Activated CD4-positive, alpha-beta T cell treated with anti-CD3 and anti-CD28 coated beads for 4 hours (primary cell): Measurements from ENCODE around the gene ULK3.
"Not testable (repeated sequence)": the region's sequence is repeated elsewhere in the genome, so short reads cannot be mapped to it uniquely, and the experiment has no call there.

ENCODE experiments used
- DNase-seq, 2 donors: peaks; one replicate each; pipeline ENCODE4 v3.0.0-alpha.2; 2020

ULK3 gene

GRCh38 chr15:74842581-74843444 is at the start of gene ULK3:
TSS of gene ULK3 (minus strand) at chr15:74843156. CDS start at chr15:74843105, 51 bp downstream.
- peak; percentile 90 to 92 for DNase-seq

- no peak for DNase-seq
Measured at GRCh38 chr15:74892313-74892712, 49.4 kb upstream of the ULK3 start.

- DNase-seq: no peak
Measured at GRCh38 chr15:74891469-74891868, 48.5 kb upstream of the ULK3 start.

- DNase-seq: no peak
Measured at GRCh38 chr15:74890665-74890960, 47.7 kb upstream of the ULK3 start.

GRCh38 chr15:74889883-74890664 is 47.1 kb upstream of the ULK3 start, which contains the start of gene MPI:
TSS of gene MPI (plus strand) at chr15:74890042. CDS start at chr15:74890074, 32 bp downstream.
- DNase-seq: peak; percentile 82 to 83

GRCh38 chr15:74889390-74889882 is 46.5 kb upstream of the ULK3 start:
- peak in 1 of 2 donors; percentile 15 for DNase-seq

GRCh38 chr15:74888716-74889115 is 45.8 kb upstream of the ULK3 start:
- no peak for DNase-seq

GRCh38 chr15:74887537-74888193 is 44.7 kb upstream of the ULK3 start:
- not testable (repeated sequence) for DNase-seq

GRCh38 chr15:74885461-74885860 is 42.5 kb upstream of the ULK3 start:
- DNase-seq: no peak

GRCh38 chr15:74884428-74885223 is 41.7 kb upstream of the ULK3 start:
- no peak for DNase-seq

- DNase-seq: no peak
Measured at GRCh38 chr15:74882528-74882927, 39.6 kb upstream of the ULK3 start.

- no peak for DNase-seq
Measured at GRCh38 chr15:74878273-74878672, 35.3 kb upstream of the ULK3 start.

- DNase-seq: no peak
Measured at GRCh38 chr15:74873756-74874424, 30.9 kb upstream of the ULK3 start.

- DNase-seq: peak; percentile 84 to 90
Measured at GRCh38 chr15:74873036-74873755, 30.2 kb upstream of the ULK3 start, which contains the start of gene SCAMP2. TSS of gene SCAMP2 (minus strand) at chr15:74873365. CDS start at chr15:74873255, 110 bp downstream.

- no peak for DNase-seq
Measured at GRCh38 chr15:74872702-74873035, 29.7 kb upstream of the ULK3 start.

GRCh38 chr15:74870436-74871215 is 27.7 kb upstream of the ULK3 start:
- DNase-seq: no peak

- DNase-seq: no peak
Measured at GRCh38 chr15:74869726-74870407, 26.9 kb upstream of the ULK3 start.

- DNase-seq: no peak
Measured at GRCh38 chr15:74869372-74869725, 26.4 kb upstream of the ULK3 start.

GRCh38 chr15:74868059-74868458 is 25.1 kb upstream of the ULK3 start:
- DNase-seq: no peak
